Colon (tissue), 2 donors: ENCODE results near the gene IRS2.
"Not testable (repeated sequence)": the region's sequence is repeated elsewhere in the genome, so short reads cannot be mapped to it uniquely, and the experiment has no call there.

ENCODE experiments used
- FAIRE-seq: peaks from 2 replicates; lab custom pipeline; 2012; peaks lifted over from hg19 to GRCh38; lab: Jason Lieb, UNC
- donor health status: control.
- donor health status: control.

The IRS2 gene, protein sequence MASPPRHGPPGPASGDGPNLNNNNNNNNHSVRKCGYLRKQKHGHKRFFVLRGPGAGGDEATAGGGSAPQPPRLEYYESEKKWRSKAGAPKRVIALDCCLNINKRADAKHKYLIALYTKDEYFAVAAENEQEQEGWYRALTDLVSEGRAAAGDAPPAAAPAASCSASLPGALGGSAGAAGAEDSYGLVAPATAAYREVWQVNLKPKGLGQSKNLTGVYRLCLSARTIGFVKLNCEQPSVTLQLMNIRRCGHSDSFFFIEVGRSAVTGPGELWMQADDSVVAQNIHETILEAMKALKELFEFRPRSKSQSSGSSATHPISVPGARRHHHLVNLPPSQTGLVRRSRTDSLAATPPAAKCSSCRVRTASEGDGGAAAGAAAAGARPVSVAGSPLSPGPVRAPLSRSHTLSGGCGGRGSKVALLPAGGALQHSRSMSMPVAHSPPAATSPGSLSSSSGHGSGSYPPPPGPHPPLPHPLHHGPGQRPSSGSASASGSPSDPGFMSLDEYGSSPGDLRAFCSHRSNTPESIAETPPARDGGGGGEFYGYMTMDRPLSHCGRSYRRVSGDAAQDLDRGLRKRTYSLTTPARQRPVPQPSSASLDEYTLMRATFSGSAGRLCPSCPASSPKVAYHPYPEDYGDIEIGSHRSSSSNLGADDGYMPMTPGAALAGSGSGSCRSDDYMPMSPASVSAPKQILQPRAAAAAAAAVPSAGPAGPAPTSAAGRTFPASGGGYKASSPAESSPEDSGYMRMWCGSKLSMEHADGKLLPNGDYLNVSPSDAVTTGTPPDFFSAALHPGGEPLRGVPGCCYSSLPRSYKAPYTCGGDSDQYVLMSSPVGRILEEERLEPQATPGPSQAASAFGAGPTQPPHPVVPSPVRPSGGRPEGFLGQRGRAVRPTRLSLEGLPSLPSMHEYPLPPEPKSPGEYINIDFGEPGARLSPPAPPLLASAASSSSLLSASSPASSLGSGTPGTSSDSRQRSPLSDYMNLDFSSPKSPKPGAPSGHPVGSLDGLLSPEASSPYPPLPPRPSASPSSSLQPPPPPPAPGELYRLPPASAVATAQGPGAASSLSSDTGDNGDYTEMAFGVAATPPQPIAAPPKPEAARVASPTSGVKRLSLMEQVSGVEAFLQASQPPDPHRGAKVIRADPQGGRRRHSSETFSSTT (N-terminal part only)

DNA sequence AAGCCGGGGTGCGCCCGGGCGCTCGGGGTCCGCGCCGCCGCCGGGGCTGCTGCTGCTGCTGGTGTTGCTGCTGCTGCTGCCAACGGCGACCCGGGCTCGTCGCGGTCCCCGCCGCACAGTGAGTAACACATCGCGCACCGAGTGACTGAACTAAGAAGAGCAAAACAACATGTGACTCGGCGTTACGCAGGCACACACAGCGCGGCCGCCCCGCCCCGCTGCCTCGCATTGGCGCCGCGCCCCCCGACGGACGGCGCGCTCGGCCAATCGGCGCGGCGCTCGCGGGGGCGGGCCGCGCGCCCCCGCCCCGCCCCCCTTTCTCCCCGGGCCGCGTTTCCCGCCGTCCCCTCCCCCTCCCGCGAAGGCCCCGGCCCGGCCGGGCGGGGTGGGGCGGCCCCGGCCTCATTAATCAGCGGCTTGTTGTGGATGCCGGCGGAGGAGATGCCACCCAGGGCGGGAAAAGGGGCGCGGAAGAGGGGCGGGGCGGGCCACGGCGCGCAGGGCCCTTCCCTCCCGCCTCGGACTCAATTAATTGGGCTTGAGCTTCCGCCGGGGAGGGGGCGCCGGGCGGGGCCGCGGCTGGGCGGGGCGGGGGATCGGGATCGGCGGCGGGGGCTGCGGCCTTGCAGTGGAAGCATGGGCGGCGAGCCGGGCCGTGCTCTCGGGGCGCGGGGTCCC is at the start of gene IRS2:
Gene IRS2, minus strand, starts transcription at position 127 of the 678 bp plus-strand sequence. CDS start 530 bp downstream, outside the sequence.
- FAIRE-seq, result no peak

- FAIRE-seq, result no peak
Observed at GRCh38 chr13:109834973-109835720, 48.8 kb upstream of the IRS2 start.

DNA sequence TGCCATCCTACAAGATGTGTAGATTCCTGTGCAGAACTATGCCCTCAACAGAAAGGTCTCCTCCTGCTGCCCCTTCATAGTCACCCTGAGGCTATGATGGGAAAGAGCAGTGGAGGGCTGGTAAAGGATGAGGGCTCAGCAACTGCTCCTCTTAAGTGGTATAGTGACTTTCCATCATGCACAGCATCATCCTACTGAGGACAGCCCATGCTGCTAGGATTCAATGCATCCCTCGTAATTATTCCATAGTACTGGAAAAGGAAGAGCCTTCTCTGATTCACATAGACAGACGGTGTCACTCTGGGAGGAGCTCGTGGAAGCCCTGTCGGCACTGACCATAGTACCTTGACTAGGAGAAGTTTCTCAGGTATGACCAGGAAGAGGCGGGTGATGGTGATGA is 47.6 kb upstream of the IRS2 start:
- no peak for FAIRE-seq

- no peak for FAIRE-seq
Observed at GRCh38 chr13:109833071-109833470, 46.7 kb upstream of the IRS2 start.

DNA sequence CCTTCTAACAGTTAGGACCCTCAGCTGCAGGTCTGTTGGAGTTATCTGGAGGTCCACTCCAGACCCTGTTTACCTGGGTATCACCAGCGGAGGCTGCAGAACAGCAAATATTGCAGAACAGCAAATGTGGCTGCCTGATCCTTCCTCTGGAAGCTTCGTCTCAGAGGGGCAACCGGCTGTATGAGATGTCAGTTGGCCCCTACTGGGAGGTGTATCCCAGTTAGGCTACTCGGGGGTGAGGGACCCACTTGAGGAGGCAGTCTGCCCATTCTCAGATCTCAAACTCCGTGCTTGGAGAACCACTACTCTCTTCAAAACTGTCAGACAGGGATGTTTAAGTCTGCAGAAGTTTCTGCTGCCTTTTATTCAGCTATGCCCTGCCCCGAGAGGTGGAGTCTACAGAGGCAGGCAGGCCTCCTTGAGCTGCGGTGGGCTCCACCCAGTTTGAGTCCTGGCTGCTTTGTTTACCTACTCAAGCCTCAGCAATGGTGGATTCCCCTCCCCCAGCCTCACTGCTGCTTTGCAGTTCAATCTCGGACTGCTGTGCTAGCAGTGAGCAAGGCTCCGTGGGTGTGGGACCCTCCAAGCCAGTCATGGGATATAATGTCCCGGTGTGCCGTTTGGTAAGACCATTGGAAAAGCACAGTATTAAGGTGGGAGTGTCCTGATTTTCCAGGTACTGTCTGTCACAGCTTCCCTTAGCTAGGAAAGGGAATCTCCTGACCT is 42.4 kb upstream of the IRS2 start:
- FAIRE-seq, result not testable (repeated sequence)

- FAIRE-seq, result not testable (repeated sequence)
Observed at GRCh38 chr13:109823201-109823600, 36.8 kb upstream of the IRS2 start.

- no peak for FAIRE-seq
Observed at GRCh38 chr13:109821103-109821502, 34.7 kb upstream of the IRS2 start.

DNA sequence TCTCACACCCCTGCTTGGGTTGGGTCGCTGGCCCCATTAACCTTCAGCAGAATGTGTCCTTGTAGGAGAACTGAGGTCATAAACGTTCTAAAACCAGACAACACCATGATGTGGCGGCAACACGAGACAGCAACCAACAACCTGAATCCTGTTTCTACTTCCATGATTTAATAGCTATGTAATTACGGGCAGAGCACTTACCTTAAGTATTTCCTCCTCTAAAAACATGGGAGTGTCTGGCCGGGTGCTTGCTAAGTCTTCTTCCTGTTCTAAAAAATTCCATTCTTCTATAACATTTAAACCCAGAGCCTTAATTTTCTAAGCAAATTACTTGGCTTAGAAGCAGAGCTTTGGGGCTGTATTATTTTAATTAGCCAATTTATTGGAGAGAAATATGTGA is 33.5 kb upstream of the IRS2 start:
- FAIRE-seq, result no peak

DNA sequence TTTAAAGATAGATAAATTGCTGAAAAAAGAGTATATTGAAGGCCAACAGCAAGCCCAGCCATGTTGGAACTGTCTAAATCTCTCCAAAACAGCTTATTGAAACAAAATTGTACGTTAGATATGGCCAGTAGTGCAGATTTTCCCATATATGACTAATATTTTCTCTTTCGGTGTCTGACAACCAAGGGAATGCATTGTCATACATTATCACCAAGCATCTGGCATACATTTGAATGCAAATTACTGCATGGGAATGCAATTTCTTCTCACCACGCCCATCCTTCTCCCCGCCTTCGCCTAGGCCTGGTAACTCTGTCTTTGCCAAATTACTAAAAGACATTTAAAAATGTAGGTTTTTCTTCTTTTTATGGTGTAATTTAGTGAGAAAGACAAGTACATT is 32.5 kb upstream of the IRS2 start:
- FAIRE-seq, result no peak

GRCh38 chr13:109817591-109818535 is 31.5 kb upstream of the IRS2 start:
- no peak for FAIRE-seq

GRCh38 chr13:109816808-109817203 is 30.4 kb upstream of the IRS2 start:
- no peak for FAIRE-seq

DNA sequence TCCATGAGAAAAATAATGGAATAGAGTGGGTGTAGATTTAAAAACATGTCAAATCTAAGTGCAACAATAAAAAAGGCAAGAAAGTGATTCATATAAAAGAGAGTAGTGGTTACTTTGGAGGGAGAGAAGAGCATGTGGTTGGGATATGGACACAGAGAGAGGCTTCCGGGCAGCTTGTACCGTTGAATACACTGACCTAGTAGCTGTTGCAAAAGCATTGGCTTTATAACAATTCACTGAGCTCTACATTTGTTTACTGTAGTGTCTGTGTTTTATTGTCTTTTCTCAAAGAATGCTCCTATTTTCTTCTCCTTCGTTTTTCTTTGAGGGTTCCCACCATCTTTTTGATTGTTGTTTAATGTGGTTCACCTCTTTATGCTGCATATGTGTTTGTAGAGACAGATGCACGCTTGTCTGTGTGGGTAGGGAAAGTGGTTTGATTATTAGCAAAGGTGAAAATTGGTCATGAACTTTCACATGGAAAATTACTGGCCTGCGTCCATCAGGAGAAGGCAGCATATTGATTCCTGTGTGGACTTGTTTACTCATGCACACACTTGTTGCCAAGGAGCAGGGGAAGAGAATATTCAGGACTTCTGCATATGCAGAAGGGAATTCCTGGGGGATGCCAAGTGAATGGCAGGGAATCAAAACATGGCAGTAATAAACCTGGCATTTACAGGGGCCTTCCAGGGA is 29.9 kb upstream of the IRS2 start:
- FAIRE-seq, result no peak

DNA sequence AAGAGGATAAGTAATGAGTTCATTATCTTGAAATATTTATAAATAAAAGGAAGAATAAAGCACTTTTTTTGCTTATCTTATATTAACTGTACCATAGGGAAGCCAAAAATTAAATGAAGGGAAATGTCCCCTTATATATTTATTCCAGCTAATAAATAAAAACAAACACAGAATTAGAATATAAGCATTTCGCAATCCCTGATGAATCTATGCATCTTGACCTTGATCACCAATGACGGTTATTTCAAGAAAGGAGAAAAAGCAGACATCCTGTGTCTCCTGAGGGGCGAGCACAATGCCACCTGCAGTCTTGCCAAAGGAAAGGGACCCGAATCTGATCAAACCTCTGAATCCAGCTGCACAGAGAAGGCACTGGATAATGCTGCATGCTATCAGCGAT is 29.3 kb upstream of the IRS2 start:
- no peak for FAIRE-seq

DNA sequence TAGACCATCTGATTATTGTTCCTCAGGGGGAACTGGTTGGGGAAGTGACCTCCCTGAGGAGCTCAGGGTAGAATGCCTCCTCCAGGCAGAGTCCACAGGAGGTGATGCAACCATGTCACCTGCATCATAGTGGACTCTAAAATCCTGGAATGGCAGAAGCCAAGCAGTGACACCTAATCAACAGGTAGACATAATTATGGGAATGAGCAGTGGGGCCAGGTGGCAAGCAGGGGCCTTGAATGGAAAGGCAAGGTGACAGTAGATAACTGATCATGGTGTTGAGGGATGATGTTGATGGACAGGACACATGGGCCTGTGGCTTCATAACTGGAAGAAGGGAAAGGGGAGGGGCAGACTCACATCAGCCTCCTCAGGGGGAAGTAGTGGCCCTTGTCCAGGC is 27.3 kb upstream of the IRS2 start:
- FAIRE-seq, result no peak

DNA sequence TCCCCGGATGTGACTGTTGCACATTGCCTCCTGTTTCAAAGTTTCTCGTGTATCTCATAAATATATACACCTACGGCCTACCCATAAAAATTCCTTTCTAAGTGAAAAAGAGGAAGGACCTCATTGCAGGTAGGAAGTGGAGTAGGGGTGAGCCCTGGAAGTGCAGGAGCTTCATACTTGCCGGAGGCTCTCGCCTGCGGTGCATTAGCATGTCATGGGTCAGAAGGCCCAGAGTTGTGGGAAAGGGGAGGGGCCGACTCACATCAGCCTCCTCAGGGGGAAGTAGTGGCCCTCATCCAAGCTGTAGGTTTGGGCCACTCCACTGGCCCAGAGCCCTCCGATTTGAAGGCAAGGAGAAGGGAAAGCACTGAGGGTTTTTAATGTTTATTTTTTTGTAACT is 26.0 kb upstream of the IRS2 start:
- no peak for FAIRE-seq

DNA sequence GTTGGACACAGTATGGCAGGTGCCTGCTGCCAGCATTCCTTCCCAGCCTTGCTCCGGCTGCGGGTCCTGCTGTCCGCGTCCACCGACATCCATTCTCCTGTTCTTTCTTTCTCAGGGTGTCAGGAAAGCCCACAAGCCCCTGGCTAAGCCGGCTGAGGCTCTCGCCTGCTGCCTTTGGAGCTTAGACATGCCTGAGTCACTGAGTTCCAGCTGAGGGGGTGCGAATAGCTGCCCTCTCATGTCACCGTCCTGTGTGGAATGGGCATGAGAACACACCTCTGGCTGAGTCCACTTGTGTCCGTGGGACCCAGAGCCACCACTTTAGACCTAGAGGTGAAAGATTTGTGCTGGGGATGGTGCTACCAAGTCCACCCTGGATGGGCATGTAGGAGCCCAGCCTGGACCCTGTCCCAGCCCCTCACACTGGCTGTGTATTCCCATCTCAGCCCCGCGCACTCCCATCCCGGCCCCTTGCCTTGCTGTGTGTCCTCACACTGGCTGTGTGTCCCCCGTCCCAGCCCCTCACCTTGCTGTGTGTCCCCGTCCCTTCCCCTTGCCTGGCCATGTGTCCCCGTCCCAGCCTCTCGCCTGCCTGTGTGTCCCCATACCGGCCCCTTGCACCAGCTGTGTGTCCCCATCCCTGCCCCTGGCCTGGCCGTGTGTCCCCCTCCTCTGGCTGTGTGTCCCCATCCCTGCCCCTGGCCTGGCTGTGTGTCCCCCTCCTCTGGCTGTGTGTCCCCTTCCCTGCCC is 24.6 kb upstream of the IRS2 start:
- FAIRE-seq, result no peak

- no peak for FAIRE-seq
Observed at GRCh38 chr13:109809216-109809932, 23.0 kb upstream of the IRS2 start.
